ENCODE data around the gene MIGA2. TPM values are rescaled to one million over a fixed set of nuclear protein-coding genes. Genes with fewer than 3 reads are reported as not detected.

Gene MIGA2
- total RNA-seq, 1 experiment from 2014 or later: 23.7 TPM

DNA sequence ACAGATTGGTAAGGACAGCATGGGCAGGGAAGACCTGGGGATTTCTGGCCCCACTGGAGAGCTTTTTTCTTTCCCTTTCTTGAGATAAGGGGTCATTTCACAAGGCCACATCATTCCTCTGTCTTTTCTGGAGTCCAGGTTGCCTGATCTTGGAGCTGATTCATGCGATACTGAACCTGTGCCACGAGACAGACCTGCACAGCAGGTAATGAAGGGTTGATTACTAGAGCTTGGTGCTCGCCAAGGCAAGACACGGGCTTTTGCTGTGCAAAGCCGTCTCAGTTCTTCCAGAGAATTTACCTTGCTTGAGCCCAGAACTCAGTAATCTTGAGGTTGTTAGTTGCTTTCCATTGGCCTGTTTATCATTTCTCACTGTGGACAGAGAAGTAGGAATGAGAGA lies 49.8 kb upstream of the MIGA2 start:
- Histone ChIP-seq H3K9me3 (ENCODE audit: control insufficient read depth in 1 of 2, insufficient read depth in 1 of 2, low read depth in 1 of 2, low read length in 2 of 2) (no peaks in the 10 kb centered on the region), H3K27ac (ENCODE audit: low read depth, low read length) (no peak overlapping the region), H3K36me3 (ENCODE audit: control insufficient read depth in 1 of 2, insufficient read depth in 2 of 2, low read length in 2 of 2) (peaks cover 53 to 58% of the 10 kb centered on the region in 2 experiments), H3K9me2 (ENCODE audit: insufficient read depth) (no peaks in the 10 kb centered on the region), H3K79me2 (ENCODE audit: insufficient read depth, low read length) (peaks cover 4% of the 10 kb centered on the region; the same call in 1 of the 2 replicates), H3K4me1 (ENCODE audit: control insufficient read depth in 1 of 2, insufficient read depth in 2 of 2, low read length in 2 of 2) (no peaks in the 10 kb centered on the region), H3K4me2 (ENCODE audit: low read length) (no peak overlapping the region), H3K27me3 (ENCODE audit: insufficient read depth, low read length) (no peaks in the 10 kb centered on the region), H2AFZ (ENCODE audit: low read depth, low read length, poor library complexity, severe bottlenecking) (no peak overlapping the region), H3K9ac (ENCODE audit: low read length) (no peak overlapping the region), H3K4me3 (replicated peaks in 1 of 2; ENCODE audit: low read depth in 1 of 2, low read length in 2 of 2) (no peak overlapping the region), H4K20me1 (ENCODE audit: insufficient read depth) (no peaks in the 10 kb centered on the region)
- no TSS peak for BruUV-seq (replicated peaks)
- ATAC-seq (no peak), DNase-seq (ENCODE audit: low read depth, low spot score) (no peak)
- RAD21 ChIA-PET (ENCODE audit: low non-redundant PET in 1 of 2, low total read pairs in 2 of 2, uncharacterized antibody in 2 of 2, unreplicated experiment in 2 of 2): interaction anchor here in 1 of 2 experiments (0.8 kb wide), 1 partner anchor 349 kb away, joined by 4 read pairs; no protein-coding TSS in a partner anchor
- POLR2A ChIA-PET: no interaction called here
- no peak for TF ChIP-seq SRF (IDR thresholded peaks at IDR 0.05; ENCODE audit: low read depth)
- TF ChIP-seq, protein P1, sequence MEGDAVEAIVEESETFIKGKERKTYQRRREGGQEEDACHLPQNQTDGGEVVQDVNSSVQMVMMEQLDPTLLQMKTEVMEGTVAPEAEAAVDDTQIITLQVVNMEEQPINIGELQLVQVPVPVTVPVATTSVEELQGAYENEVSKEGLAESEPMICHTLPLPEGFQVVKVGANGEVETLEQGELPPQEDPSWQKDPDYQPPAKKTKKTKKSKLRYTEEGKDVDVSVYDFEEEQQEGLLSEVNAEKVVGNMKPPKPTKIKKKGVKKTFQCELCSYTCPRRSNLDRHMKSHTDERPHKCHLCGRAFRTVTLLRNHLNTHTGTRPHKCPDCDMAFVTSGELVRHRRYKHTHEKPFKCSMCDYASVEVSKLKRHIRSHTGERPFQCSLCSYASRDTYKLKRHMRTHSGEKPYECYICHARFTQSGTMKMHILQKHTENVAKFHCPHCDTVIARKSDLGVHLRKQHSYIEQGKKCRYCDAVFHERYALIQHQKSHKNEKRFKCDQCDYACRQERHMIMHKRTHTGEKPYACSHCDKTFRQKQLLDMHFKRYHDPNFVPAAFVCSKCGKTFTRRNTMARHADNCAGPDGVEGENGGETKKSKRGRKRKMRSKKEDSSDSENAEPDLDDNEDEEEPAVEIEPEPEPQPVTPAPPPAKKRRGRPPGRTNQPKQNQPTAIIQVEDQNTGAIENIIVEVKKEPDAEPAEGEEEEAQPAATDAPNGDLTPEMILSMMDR (IDR thresholded peaks at IDR 0.05 in 2 of 3, conservative IDR thresholded peaks at IDR 0.05 in 1 of 3; ENCODE audit: borderline replicate concordance in 1 of 3, insufficient read depth in 1 of 3, low read depth in 2 of 3, low read length in 2 of 3): no peak
- no peak for TF ChIP-seq TCF7L2 (IDR thresholded peaks at IDR 0.05; ENCODE audit: borderline replicate concordance, extremely low read depth, insufficient read depth, insufficient read length)
- TF ChIP-seq, protein P2, sequence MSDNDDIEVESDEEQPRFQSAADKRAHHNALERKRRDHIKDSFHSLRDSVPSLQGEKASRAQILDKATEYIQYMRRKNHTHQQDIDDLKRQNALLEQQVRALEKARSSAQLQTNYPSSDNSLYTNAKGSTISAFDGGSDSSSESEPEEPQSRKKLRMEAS (IDR thresholded peaks at IDR 0.05): no peak
- TF ChIP-seq, protein P3, sequence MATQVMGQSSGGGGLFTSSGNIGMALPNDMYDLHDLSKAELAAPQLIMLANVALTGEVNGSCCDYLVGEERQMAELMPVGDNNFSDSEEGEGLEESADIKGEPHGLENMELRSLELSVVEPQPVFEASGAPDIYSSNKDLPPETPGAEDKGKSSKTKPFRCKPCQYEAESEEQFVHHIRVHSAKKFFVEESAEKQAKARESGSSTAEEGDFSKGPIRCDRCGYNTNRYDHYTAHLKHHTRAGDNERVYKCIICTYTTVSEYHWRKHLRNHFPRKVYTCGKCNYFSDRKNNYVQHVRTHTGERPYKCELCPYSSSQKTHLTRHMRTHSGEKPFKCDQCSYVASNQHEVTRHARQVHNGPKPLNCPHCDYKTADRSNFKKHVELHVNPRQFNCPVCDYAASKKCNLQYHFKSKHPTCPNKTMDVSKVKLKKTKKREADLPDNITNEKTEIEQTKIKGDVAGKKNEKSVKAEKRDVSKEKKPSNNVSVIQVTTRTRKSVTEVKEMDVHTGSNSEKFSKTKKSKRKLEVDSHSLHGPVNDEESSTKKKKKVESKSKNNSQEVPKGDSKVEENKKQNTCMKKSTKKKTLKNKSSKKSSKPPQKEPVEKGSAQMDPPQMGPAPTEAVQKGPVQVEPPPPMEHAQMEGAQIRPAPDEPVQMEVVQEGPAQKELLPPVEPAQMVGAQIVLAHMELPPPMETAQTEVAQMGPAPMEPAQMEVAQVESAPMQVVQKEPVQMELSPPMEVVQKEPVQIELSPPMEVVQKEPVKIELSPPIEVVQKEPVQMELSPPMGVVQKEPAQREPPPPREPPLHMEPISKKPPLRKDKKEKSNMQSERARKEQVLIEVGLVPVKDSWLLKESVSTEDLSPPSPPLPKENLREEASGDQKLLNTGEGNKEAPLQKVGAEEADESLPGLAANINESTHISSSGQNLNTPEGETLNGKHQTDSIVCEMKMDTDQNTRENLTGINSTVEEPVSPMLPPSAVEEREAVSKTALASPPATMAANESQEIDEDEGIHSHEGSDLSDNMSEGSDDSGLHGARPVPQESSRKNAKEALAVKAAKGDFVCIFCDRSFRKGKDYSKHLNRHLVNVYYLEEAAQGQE (IDR thresholded peaks at IDR 0.05; ENCODE audit: low read depth): no peak
- TF ChIP-seq POLR2AphosphoS5 (IDR thresholded peaks at IDR 0.05; ENCODE audit: low read depth, low read length): no peak
- TF ChIP-seq CBX3 (IDR thresholded peaks at IDR 0.05; ENCODE audit: low read depth): no peak
- TF ChIP-seq RAD21 (IDR thresholded peaks at IDR 0.05; ENCODE audit: low read depth): no peak
- no peak for TF ChIP-seq YY1 (IDR thresholded peaks at IDR 0.05; ENCODE audit: extremely low read depth, insufficient replicate concordance, low read depth, low read length)
- TF ChIP-seq, protein P4, sequence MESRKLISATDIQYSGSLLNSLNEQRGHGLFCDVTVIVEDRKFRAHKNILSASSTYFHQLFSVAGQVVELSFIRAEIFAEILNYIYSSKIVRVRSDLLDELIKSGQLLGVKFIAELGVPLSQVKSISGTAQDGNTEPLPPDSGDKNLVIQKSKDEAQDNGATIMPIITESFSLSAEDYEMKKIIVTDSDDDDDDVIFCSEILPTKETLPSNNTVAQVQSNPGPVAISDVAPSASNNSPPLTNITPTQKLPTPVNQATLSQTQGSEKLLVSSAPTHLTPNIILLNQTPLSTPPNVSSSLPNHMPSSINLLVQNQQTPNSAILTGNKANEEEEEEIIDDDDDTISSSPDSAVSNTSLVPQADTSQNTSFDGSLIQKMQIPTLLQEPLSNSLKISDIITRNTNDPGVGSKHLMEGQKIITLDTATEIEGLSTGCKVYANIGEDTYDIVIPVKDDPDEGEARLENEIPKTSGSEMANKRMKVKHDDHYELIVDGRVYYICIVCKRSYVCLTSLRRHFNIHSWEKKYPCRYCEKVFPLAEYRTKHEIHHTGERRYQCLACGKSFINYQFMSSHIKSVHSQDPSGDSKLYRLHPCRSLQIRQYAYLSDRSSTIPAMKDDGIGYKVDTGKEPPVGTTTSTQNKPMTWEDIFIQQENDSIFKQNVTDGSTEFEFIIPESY (IDR thresholded peaks at IDR 0.05; ENCODE audit: extremely low read depth, insufficient replicate concordance, low read length): no peak
- no peak for TF ChIP-seq EGR1 (IDR thresholded peaks at IDR 0.05; ENCODE audit: low read depth)
- intact Hi-C loops (cut with micrococcal nuclease): no loop called here
- CTCF ChIA-PET: no interaction called here
